ENCODE data around the gene TEPSIN. TPM values are rescaled to one million over a fixed set of nuclear protein-coding genes. Genes with fewer than 3 reads are reported as not detected.
A peak's percentile ranks its signal among the peaks of the same experiment; 100 is the strongest.

TEPSIN gene
- total RNA-seq, 6 donors from 2014 or later, result 33.1 to 141 (median 49.7) TPM

GRCh38 chr17:81276781-81277180 is 37.9 kb upstream of the TEPSIN start:
- 64 to 73% methylated on average over 2 to 11 of the region's 11 CpGs for WGBS, 2 donors
- Histone ChIP-seq H3K27ac (peak overlapping the region; percentile 32 to 78 (median 70)), H3K36me3 (peaks cover 4 to 83% (median 61%) of the 10 kb centered on the region in 4 donors), H3K4me3 (no peak overlapping the region), H3K9me3 (no peaks in the 10 kb centered on the region), H3K27me3 (no peaks in the 10 kb centered on the region), H3K4me1 (peaks cover 14 to 33% (median 24%) of the 10 kb centered on the region in 4 donors)
- ATAC-seq (ENCODE audit: low FRiP score in 2 of 2) (no peak), DNase-seq (peak in 1 of 2 donors; percentile 54)
- TF ChIP-seq POLR2AphosphoS5 (IDR thresholded peaks at IDR 0.05), result no peak
- TF ChIP-seq EP300 (IDR thresholded peaks at IDR 0.05), result no peak
- TF ChIP-seq CTCF (IDR thresholded peaks at IDR 0.05), result no peak
- no peak for TF ChIP-seq POLR2A (IDR thresholded peaks at IDR 0.05)

DNA sequence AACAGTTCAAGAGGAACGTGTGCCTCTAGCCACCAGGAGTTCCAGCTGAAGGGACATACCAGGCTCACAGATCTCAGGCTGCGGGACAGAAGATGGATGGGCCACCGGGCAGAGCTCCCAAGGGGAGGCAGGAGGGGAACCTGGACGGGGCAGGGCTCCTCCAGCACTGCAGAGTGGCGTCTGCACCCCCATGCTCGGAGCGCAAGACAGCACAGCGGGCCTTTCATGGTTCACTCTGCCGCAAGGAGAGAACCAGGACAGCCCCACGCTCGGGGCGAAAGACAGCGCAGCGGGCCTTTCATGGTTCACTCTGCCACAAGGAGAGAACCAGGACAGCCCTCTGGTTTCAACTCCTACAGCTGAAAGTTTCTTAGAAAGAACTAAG is 35.6 kb upstream of the TEPSIN start:
- TF ChIP-seq EP300 (IDR thresholded peaks at IDR 0.05) (no peak), POLR2A (IDR thresholded peaks at IDR 0.05) (no peak), POLR2AphosphoS5 (IDR thresholded peaks at IDR 0.05) (no peak), CTCF (IDR thresholded peaks at IDR 0.05) (no peak)
- peaks cover 4 to 80% (median 63%) of the 10 kb centered on the region in 4 donors for H3K36me3 ChIP-seq
- H3K4me3 ChIP-seq, result no peak overlapping the region
- DNase-seq, result no peak
- 98 to 100% methylated on average over 14 of the region's 14 CpGs for WGBS, 2 donors
- peaks cover 14 to 33% (median 24%) of the 10 kb centered on the region in 4 donors for H3K4me1 ChIP-seq
- ATAC-seq (ENCODE audit: low FRiP score in 2 of 2), result no peak
- H3K27ac ChIP-seq, result no peak overlapping the region
- no peaks in the 10 kb centered on the region for H3K27me3 ChIP-seq
- no peaks in the 10 kb centered on the region for H3K9me3 ChIP-seq

- Histone ChIP-seq H3K27me3 (no peaks in the 10 kb centered on the region), H3K9me3 (no peaks in the 10 kb centered on the region), H3K27ac (no peak overlapping the region), H3K4me1 (peaks cover 14 to 32% (median 24%) of the 10 kb centered on the region in 4 donors), H3K4me3 (no peak overlapping the region), H3K36me3 (peaks cover 0 to 78% (median 63%) of the 10 kb centered on the region in 4 donors)
- TF ChIP-seq EP300 (IDR thresholded peaks at IDR 0.05) (no peak), POLR2AphosphoS5 (IDR thresholded peaks at IDR 0.05) (no peak), POLR2A (IDR thresholded peaks at IDR 0.05) (no peak), CTCF (IDR thresholded peaks at IDR 0.05) (no peak)
- WGBS, 2 donors, result 89 to 92% methylated on average over 27 to 30 of the region's 31 CpGs
- ATAC-seq (ENCODE audit: low FRiP score in 2 of 2), result no peak
- DNase-seq, result no peak
Observed at GRCh38 chr17:81273698-81274470, 35.0 kb upstream of the TEPSIN start.

GRCh38 chr17:81272616-81273015 is 33.8 kb upstream of the TEPSIN start:
- 60 to 70% methylated on average over 12 of the region's 12 CpGs for WGBS, 2 donors
- Histone ChIP-seq H3K4me3 (no peak overlapping the region), H3K9me3 (no peaks in the 10 kb centered on the region), H3K27me3 (no peaks in the 10 kb centered on the region), H3K4me1 (peaks cover 11 to 25% (median 15%) of the 10 kb centered on the region in 4 donors), H3K27ac (peak overlapping the region in 2 of 4 donors; percentile 52 to 68), H3K36me3 (peaks cover 0 to 82% (median 65%) of the 10 kb centered on the region in 4 donors)
- no peak for TF ChIP-seq EP300 (IDR thresholded peaks at IDR 0.05)
- no peak for TF ChIP-seq CTCF (IDR thresholded peaks at IDR 0.05)
- no peak for TF ChIP-seq POLR2A (IDR thresholded peaks at IDR 0.05)
- ATAC-seq (ENCODE audit: low FRiP score in 2 of 2) (no peak), DNase-seq (peak; percentile 79 to 85)

All from upper lobe of left lung (tissue), 6 donors.